Measurements from ENCODE around the gene ZDHHC5. TPM values are rescaled to one million over a fixed set of nuclear protein-coding genes. Genes with fewer than 3 reads are reported as not detected.

ZDHHC5 gene
- total and polyA plus RNA-seq, 4 donors, result 28.7 to 63.2 (median 42.9) TPM

GRCh38 chr11:57640068-57640800 is 27.7 kb upstream of the ZDHHC5 start:
- H3K4me3 ChIP-seq, result no peak overlapping the region
- DNase-seq, result no peak
- no peaks in the 10 kb centered on the region for H3K9me3 ChIP-seq (ENCODE audit: control insufficient read depth in 4 of 4, insufficient read depth in 3 of 4, low read length in 3 of 4)
- H3K9ac ChIP-seq (ENCODE audit: insufficient read depth in 1 of 2, low read length in 2 of 2), result peak overlapping the region in 1 of 2 donors; percentile 55
- no peak for TF ChIP-seq CTCF (IDR thresholded peaks at IDR 0.05; ENCODE audit: control extremely low read depth, extremely low read depth)
- peak overlapping the region in 1 of 2 donors; percentile 26 for H3K27ac ChIP-seq (ENCODE audit: low read depth in 1 of 2, low read length in 1 of 2)
- WGBS, 2 donors, result 46 to 52% methylated on average over 9 of the region's 9 CpGs
- no peaks in the 10 kb centered on the region for H3K27me3 ChIP-seq (ENCODE audit: control insufficient read depth in 3 of 3, insufficient read depth in 3 of 3, low read length in 2 of 3)
- peaks cover 0 to 49% (median 17%) of the 10 kb centered on the region in 5 donors for H3K4me1 ChIP-seq (ENCODE audit: control insufficient read depth in 5 of 5, insufficient read depth in 5 of 5, low read length in 5 of 5)
- H3K36me3 ChIP-seq (ENCODE audit: control insufficient read depth in 4 of 4, insufficient read depth in 4 of 4, low read length in 4 of 4), result peaks cover 0 to 9% (median 4%) of the 10 kb centered on the region in 4 donors
- no peak for ATAC-seq (ENCODE audit: insufficient read depth, low FRiP score)

GRCh38 chr11:57641011-57641807 is 26.7 kb upstream of the ZDHHC5 start:
- Histone ChIP-seq H3K27ac (ENCODE audit: low read depth in 1 of 2, low read length in 1 of 2) (no peak overlapping the region), H3K36me3 (ENCODE audit: control insufficient read depth in 4 of 4, insufficient read depth in 4 of 4, low read length in 4 of 4) (peaks cover 0 to 9% (median 4%) of the 10 kb centered on the region in 4 donors), H3K27me3 (ENCODE audit: control insufficient read depth in 3 of 3, insufficient read depth in 3 of 3, low read length in 2 of 3) (no peaks in the 10 kb centered on the region), H3K9ac (ENCODE audit: insufficient read depth in 1 of 2, low read length in 2 of 2) (no peak overlapping the region), H3K4me1 (ENCODE audit: control insufficient read depth in 5 of 5, insufficient read depth in 5 of 5, low read length in 5 of 5) (peaks cover 0 to 57% (median 24%) of the 10 kb centered on the region in 5 donors), H3K4me3 (no peak overlapping the region), H3K9me3 (ENCODE audit: control insufficient read depth in 4 of 4, insufficient read depth in 3 of 4, low read length in 3 of 4) (no peaks in the 10 kb centered on the region)
- WGBS, 2 donors, result 62 to 64% methylated on average over 7 of the region's 7 CpGs
- peak; percentile 33 for TF ChIP-seq CTCF (IDR thresholded peaks at IDR 0.05; ENCODE audit: control extremely low read depth, extremely low read depth)
- ATAC-seq (ENCODE audit: insufficient read depth, low FRiP score) (no peak), DNase-seq (peak; percentile 32 to 80 (median 74))

GRCh38 chr11:57643802-57644201 is 24.1 kb upstream of the ZDHHC5 start:
- H3K27ac ChIP-seq (ENCODE audit: low read depth in 1 of 2, low read length in 1 of 2), result no peak overlapping the region
- 57 to 74% methylated on average over 3 of the region's 3 CpGs for WGBS, 2 donors

More at GRCh38 chr11:57643802-57644201, 24.1 kb upstream of the ZDHHC5 start:
- TF ChIP-seq CTCF (IDR thresholded peaks at IDR 0.05; ENCODE audit: control extremely low read depth, extremely low read depth), result no peak
- peaks cover 0 to 72% (median 36%) of the 10 kb centered on the region in 5 donors for H3K4me1 ChIP-seq (ENCODE audit: control insufficient read depth in 5 of 5, insufficient read depth in 5 of 5, low read length in 5 of 5)
- DNase-seq, result no peak
- H3K9me3 ChIP-seq (ENCODE audit: control insufficient read depth in 4 of 4, insufficient read depth in 3 of 4, low read length in 3 of 4), result peaks cover 0 to 2% (median 0%) of the 10 kb centered on the region in 4 donors
- no peak overlapping the region for H3K4me3 ChIP-seq
- H3K9ac ChIP-seq (ENCODE audit: insufficient read depth in 1 of 2, low read length in 2 of 2), result no peak overlapping the region
- peaks cover 0 to 9% (median 2%) of the 10 kb centered on the region in 4 donors for H3K36me3 ChIP-seq (ENCODE audit: control insufficient read depth in 4 of 4, insufficient read depth in 4 of 4, low read length in 4 of 4)
- H3K27me3 ChIP-seq (ENCODE audit: control insufficient read depth in 3 of 3, insufficient read depth in 3 of 3, low read length in 2 of 3), result no peaks in the 10 kb centered on the region
- ATAC-seq (ENCODE audit: insufficient read depth, low FRiP score), result no peak
